Thyroid gland (tissue), 4 donors: ENCODE data around the gene POR.

Experiments used
- CTCF ChIP-seq, 6 experiments: fragments of 200-600 bp in 3 of 6; fragments of 450-650 bp in 3 of 6; sonication (generic) in 3 of 6; IDR thresholded peaks; one replicate each; pipeline ENCODE4 v1.5.1; 2016 to 2019; ENCODE audit warnings: antibody characterized with exemption in 6 of 6, mild to moderate bottlenecking in 2 of 6, inconsistent platforms in 1 of 6, moderate library complexity in 1 of 6
- POLR2A ChIP-seq, 2 donors: fragments of 450-650 bp; IDR thresholded peaks; one replicate each; pipeline ENCODE4 v1.6.1; 2017; ENCODE audit warnings: antibody characterized with exemption in 2 of 2, mild to moderate bottlenecking in 2 of 2, moderate library complexity in 1 of 2

GRCh38 chr7:75998038-75998437 lies 83.1 kb downstream of the POR start:
- no peak for TF ChIP-seq CTCF (IDR thresholded peaks at IDR 0.05)
- no peak for TF ChIP-seq POLR2A (IDR thresholded peaks at IDR 0.05)
